ENCODE data around the gene PRORP. TPM values are rescaled to one million over a fixed set of nuclear protein-coding genes. Genes with fewer than 3 reads are reported as not detected.

PRORP gene
- total and polyA plus RNA-seq, 2 donors from 2014 or later, result 25.1 to 35.6 TPM

- H3K36me3 ChIP-seq (ENCODE audit: control insufficient read depth in 2 of 3, insufficient read depth in 3 of 3, low read length in 3 of 3), result peaks cover 0 to 4% (median 0%) of the 10 kb centered on the region in 3 donors
- FAIRE-seq (no peak), DNase-seq (no peak)
- no peak overlapping the region for H3K9ac ChIP-seq (ENCODE audit: low read length in 3 of 3)
- no peak for TF ChIP-seq CTCF (IDR thresholded peaks at IDR 0.05; ENCODE audit: borderline replicate concordance, extremely low read depth, insufficient read depth)
- no peak overlapping the region for H3K4me3 ChIP-seq (ENCODE audit: low read length in 3 of 3)
- intact Hi-C loops (cut with DNase I), result no loop called here
- H3K27ac ChIP-seq (ENCODE audit: low read depth in 2 of 2, low read length in 2 of 2), result no peak overlapping the region
- H3K27me3 ChIP-seq (ENCODE audit: control insufficient read depth, insufficient read depth, low read length), result no peaks in the 10 kb centered on the region
- no peaks in the 10 kb centered on the region for H3K9me3 ChIP-seq (ENCODE audit: control insufficient read depth in 2 of 3, insufficient read depth in 1 of 3, low read length in 3 of 3)
- H3K4me1 ChIP-seq (ENCODE audit: control insufficient read depth in 2 of 3, insufficient read depth in 2 of 3, low read depth in 1 of 3, low read length in 3 of 3), result peaks cover 0 to 10% (median 0%) of the 10 kb centered on the region in 3 donors
These were observed 41.0 kb downstream of the PRORP start for GRCh38 chr14:35163384-35163783.

- Histone ChIP-seq H3K27me3 (ENCODE audit: control insufficient read depth, insufficient read depth, low read length) (no peaks in the 10 kb centered on the region), H3K9ac (ENCODE audit: low read length in 3 of 3) (no peak overlapping the region), H3K36me3 (ENCODE audit: control insufficient read depth in 2 of 3, insufficient read depth in 3 of 3, low read length in 3 of 3) (peaks cover 0 to 4% (median 0%) of the 10 kb centered on the region in 3 donors), H3K27ac (ENCODE audit: low read depth in 2 of 2, low read length in 2 of 2) (no peak overlapping the region), H3K4me3 (ENCODE audit: low read length in 3 of 3) (no peak overlapping the region), H3K9me3 (ENCODE audit: control insufficient read depth in 2 of 3, insufficient read depth in 1 of 3, low read length in 3 of 3) (no peaks in the 10 kb centered on the region), H3K4me1 (ENCODE audit: control insufficient read depth in 2 of 3, insufficient read depth in 2 of 3, low read depth in 1 of 3, low read length in 3 of 3) (peaks cover 0 to 4% (median 0%) of the 10 kb centered on the region in 3 donors)
- no peak for TF ChIP-seq CTCF (IDR thresholded peaks at IDR 0.05; ENCODE audit: borderline replicate concordance, extremely low read depth, insufficient read depth)
- DNase-seq (no peak), FAIRE-seq (no peak)
- intact Hi-C loops (cut with DNase I), result no loop called here
These were observed 42.5 kb downstream of the PRORP start for GRCh38 chr14:35164849-35165248.

- no peak for FAIRE-seq
- no peak for TF ChIP-seq CTCF (IDR thresholded peaks at IDR 0.05; ENCODE audit: borderline replicate concordance, extremely low read depth, insufficient read depth)
These were observed 45.1 kb downstream of the PRORP start for GRCh38 chr14:35167496-35167895.

More at GRCh38 chr14:35167496-35167895, 45.1 kb downstream of the PRORP start:
- H3K4me3 ChIP-seq (ENCODE audit: low read length in 3 of 3), result no peak overlapping the region
- H3K27me3 ChIP-seq (ENCODE audit: control insufficient read depth, insufficient read depth, low read length), result no peaks in the 10 kb centered on the region
- H3K9me3 ChIP-seq (ENCODE audit: control insufficient read depth in 2 of 3, insufficient read depth in 1 of 3, low read length in 3 of 3), result no peaks in the 10 kb centered on the region
- DNase-seq, result no peak
- H3K4me1 ChIP-seq (ENCODE audit: control insufficient read depth in 2 of 3, insufficient read depth in 2 of 3, low read depth in 1 of 3, low read length in 3 of 3), result no peaks in the 10 kb centered on the region
- no peak overlapping the region for H3K27ac ChIP-seq (ENCODE audit: low read depth in 2 of 2, low read length in 2 of 2)
- peaks cover 0 to 4% (median 0%) of the 10 kb centered on the region in 3 donors for H3K36me3 ChIP-seq (ENCODE audit: control insufficient read depth in 2 of 3, insufficient read depth in 3 of 3, low read length in 3 of 3)
- intact Hi-C loops (cut with DNase I), result no loop called here
- H3K9ac ChIP-seq (ENCODE audit: low read length in 3 of 3), result no peak overlapping the region

Other genes starting within 250 kb of the PRORP start
- 20.8 TPM for gene BAZ1A, start 247.2 kb upstream of the PRORP start, total RNA-seq
- 3.1 TPM for gene BAZ1A, start 247.2 kb upstream of the PRORP start, polyA plus RNA-seq (ENCODE audit: insufficient read depth, low read depth, low replicate concordance)
- 54.3 TPM for gene SRP54, start 139.6 kb upstream of the PRORP start, total RNA-seq
- gene SRP54, start 139.6 kb upstream of the PRORP start, polyA plus RNA-seq (ENCODE audit: insufficient read depth, low read depth, low replicate concordance), result 37.3 TPM
- gene FAM177A1, start 76.3 kb upstream of the PRORP start, total RNA-seq, result 66.4 TPM
- gene FAM177A1, start 76.3 kb upstream of the PRORP start, polyA plus RNA-seq (ENCODE audit: insufficient read depth, low read depth, low replicate concordance), result 114 TPM
- 24.8 TPM for gene PPP2R3C, start 562 bp upstream of the PRORP start, total RNA-seq
- gene PPP2R3C, start 562 bp upstream of the PRORP start, polyA plus RNA-seq (ENCODE audit: insufficient read depth, low read depth, low replicate concordance), result 33.7 TPM
- gene PSMA6, start 169.8 kb downstream of the PRORP start, total RNA-seq, result 127 TPM
- gene PSMA6, start 169.8 kb downstream of the PRORP start, polyA plus RNA-seq (ENCODE audit: insufficient read depth, low read depth, low replicate concordance), result 174 TPM